Daoy (cell line): Measurements from ENCODE around the gene ZCCHC14. TPM values are rescaled to one million over a fixed set of nuclear protein-coding genes. Genes with fewer than 3 reads are reported as not detected.
"Not testable (repeated sequence)": the region's sequence is repeated elsewhere in the genome, so short reads cannot be mapped to it uniquely, and the experiment has no call there.

Source experiments
- DNase-seq: peaks from one replicate; pipeline ENCODE4 v3.0.0-alpha.2; 2015; ENCODE audit warnings: low read depth
- total RNA-seq: library from RNA; depleted of rRNA; stranded (reverse); fragments of >200 nt; shearing (Covaris generic); gene quantifications from 2 replicates; pipeline ENCODE4 v1.2.3, GENCODE V29; 2014

The ZCCHC14 gene
- total RNA-seq, 1 experiment from 2014 or later, result 4.2 TPM

GRCh38 chr16:87524407-87524806 is 31.6 kb upstream of the ZCCHC14 start:
- no peak for DNase-seq

DNA sequence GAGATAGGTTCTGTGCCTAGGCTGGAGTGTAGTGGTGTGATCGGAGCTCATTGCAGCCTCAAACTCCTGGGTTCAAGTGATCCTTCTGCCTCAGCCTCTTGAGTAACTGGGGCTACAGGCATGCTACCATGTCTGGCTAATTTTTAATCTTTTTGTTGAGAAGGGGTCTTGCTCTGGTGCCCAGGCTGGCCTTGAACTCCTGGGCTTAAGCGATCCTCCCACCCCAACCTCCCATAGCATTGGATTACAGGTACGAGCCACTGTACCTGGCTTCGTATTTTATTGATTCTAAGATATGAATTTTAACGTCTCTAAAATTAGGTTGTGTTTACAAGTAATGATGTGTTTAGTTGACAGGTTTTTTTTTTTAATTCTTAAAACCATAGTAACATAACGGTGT is 30.8 kb upstream of the ZCCHC14 start:
- DNase-seq, result not testable (repeated sequence)

DNA sequence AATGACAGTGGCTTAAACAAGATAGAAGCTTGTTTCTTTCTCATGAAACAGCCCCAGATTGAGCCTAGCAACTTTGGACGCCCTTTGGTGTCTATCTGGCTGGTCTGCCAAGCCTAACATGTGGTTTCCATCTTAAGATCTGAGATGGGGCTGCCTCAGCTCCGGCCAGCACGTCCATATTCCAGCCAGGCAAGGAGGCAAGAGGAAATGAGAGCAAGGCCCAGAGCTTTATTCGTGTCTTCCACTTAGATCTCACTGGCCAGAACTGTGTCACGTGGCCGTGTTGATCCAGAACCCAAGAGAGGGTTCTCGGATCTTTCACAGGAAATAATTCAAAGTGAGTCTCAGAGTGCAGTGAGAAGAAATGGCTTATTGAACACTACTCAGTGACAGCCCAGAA is 28.9 kb upstream of the ZCCHC14 start:
- not testable (repeated sequence) for DNase-seq

DNA sequence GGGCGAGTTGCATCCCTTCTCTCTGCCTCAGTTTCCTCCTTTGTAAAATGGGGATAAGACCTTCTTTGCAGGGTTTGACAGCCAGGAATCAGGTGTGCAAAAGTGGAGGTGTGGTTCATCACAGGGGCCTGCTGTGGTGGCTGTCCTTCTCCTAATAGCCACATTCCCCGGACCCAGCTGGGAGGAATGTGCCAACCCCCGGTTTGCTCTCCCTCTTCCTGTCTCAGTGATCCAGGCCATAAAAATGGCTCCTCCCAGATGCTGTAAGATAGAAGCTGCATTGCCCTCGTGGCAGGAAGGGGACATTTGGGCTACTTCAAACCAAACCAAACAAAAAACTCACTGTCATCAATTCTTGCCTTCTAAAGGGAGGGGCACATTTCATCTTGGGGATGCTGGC is 26.3 kb upstream of the ZCCHC14 start:
- not testable (repeated sequence) for DNase-seq

DNA sequence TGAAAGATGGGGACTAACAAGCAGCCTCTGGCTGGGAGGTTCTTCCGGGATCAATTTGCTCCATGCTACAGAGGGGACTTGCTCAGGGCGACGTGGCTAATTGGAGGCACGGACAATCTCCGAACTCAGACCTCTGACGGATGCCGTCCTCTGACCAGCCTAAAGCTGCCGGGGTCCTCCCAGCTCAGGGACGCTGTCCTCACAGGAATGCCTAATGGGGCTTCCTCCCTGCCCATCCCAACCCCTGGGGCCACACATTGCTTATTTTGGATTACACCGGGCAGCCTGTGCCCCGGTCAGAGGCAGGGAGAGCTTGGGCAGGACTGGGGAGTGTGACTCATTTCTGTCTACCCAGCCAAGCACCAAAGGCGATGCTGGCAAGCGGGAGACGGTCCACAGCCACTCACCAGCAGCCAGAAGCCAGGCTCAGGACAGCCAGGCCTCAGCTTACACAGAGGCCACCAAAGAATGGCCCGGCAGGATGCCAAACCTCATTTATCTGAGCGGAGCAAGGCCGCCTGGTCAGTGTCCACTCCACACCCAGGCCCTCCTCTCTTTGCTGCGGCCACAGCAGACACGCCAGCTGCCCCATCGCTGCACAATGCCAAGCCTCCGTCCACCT is 25.7 kb upstream of the ZCCHC14 start:
- DNase-seq, result peak; percentile 33

DNA sequence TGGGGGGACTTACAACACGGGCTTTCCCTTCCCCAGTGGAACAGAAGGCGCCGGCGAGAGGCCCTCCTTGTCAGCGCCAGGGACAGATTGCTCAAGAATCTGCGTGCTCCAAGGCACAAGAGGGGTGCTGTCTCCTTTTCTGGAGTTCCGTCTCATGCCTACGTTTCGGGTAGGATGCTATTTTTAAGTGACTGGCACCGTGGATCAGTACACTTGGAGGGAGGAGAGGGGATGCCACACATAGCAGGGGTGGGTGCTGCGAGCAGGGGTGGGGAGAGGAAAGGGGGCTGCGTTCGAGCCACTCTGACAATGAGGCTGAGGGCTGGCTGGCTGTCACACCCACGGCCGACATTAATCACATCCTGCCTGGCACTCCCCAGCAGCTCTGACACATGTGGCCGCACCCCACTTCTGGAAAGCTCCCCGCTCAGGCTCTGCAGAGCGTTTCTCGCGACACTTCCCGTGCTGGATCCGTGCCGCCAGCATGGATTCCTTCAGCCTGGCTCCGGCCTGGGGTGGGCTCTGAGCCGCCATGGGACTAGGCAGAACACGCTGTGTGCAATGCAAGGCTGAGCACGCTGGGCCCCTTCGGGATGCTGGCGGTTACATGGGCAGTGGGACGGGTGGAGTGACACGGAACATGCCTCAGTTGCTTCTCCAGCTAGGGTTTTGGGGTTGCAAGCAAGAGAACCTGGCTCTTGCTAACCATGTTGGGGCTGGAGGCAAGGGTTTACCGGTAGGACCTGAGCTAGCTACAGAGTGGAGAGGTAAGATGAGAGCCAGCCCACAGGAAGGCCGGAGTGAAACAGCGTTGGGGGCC is 25.0 kb upstream of the ZCCHC14 start:
- peak; percentile 25 for DNase-seq

DNA sequence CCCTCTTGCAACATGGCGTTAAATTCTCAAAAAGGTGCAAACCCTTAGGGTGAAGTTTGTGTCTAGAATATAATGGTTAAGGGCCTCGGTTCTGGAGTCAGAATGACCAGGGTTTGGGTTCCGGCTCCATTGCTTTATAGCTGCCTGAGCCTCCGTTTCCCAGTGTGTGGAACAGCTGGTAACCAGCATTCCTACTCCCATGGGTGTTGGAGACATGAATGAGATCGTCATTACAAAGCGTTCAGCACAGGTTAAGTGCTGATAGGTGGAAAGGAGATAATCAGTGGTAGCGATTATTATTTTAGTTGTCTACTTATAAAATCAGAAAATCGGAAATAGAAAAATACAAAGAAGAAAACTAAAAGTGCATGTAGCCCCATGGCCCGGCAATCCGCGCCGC is 23.5 kb upstream of the ZCCHC14 start:
- no peak for DNase-seq

GRCh38 chr16:87515475-87516330 is 22.9 kb upstream of the ZCCHC14 start:
- no peak for DNase-seq

DNA sequence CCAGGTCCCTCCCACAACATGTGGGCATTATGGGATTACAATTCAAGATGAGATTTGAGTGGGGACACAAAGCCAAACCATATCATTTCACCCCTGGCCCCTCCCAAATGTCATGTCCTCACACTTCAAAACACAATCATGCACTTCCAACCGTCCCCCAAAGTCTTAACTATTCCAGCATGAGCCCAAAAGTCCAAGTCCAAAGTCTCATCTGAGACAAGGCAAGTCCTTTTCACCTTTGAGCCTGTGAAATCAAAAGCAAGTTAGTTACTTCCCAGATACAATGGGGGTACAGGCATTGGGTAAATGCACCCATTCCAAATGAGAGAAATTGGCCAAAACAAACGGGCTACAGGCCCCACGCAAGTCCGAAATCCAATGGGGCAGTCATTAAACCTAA is 17.0 kb upstream of the ZCCHC14 start:
- DNase-seq, result not testable (repeated sequence)

- DNase-seq, result no peak
These were observed 14.7 kb upstream of the ZCCHC14 start for GRCh38 chr16:87507351-87508069.

GRCh38 chr16:87506423-87507350 is 13.9 kb upstream of the ZCCHC14 start:
- no peak for DNase-seq

DNA sequence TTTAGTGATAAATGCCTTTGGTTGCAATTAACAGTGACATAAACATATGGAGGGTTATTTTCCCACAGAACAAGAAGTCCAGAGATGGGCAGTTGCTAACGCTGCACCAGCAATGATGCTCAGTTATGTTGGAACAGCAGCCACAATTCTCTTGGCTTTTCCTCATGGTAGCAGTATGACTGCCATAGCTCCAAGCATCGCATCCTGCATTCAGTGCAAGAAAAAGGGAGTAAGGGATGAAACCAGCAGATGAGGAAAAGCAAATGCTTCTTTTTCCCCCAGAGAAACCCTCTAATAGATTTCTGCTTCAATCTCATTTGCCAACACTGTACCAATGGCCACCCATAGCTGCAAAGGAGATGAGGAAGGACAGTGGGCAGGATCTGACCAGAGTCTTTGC is 13.0 kb upstream of the ZCCHC14 start:
- no peak for DNase-seq

DNA sequence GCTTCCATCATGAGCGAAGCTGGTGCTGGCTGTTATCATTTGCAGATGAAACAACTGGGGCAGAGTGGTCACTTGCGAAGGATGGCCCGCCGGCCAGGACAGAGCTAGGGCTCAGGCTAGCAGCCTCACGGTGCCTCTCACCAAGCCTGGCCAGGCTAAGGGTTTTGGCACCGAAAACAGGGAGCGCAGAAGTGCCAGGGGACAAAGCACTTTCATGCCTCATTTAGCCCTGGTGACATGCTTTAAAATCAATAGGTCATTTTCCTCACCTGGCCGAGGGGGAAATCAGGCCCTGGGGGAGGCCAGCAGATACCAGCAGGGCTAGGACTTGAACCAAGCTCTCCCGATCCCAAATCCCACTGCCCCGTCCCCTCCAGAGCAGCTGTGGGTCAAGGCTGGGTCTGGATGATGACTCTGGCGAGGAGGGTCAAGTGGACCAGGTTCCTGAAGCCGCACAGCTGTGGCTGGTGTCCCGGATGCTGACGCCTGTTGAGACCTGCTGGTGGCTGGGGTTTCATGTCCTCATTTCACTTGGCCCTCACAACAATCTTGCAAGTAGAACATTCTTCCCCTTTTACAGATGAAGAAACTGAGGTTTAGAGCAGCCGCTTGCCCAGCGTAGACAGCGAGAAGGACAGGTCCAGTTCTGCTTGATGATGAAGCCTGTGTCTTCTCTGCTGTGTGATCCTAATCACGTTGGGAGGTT is 10.6 kb upstream of the ZCCHC14 start:
- DNase-seq, result not testable (repeated sequence)

DNA sequence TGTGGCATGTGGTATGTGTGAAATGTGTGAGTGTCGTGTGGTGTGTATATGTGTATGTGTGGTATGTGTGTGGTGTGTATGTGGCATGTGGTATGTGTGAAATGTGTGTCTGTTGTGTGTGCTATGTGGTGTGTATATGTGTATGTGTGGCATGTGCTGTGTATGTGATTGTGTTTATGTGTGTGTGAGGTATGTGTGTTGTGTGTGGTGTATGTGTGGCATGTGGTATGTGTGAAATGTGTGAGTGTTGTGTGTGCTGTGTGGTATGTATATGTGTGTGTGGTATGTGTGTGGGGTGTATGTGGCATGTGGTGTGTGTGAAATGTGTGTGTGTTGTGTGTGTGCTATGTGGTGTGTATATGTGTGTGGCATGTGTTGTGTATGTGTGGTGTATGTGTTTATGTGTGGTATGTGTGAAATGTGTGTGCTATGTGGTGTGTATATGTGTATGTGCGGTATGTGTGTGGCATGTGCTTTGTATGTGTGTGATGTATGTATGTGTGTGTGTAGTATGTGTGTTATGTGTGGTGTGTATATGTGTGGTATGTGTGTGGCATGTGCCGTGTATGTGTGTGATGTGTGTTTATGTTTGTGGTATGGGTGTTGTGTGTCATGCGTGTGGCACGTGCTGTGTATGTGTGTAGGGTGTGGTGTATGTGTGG is 9.6 kb upstream of the ZCCHC14 start:
- no peak for DNase-seq

DNA sequence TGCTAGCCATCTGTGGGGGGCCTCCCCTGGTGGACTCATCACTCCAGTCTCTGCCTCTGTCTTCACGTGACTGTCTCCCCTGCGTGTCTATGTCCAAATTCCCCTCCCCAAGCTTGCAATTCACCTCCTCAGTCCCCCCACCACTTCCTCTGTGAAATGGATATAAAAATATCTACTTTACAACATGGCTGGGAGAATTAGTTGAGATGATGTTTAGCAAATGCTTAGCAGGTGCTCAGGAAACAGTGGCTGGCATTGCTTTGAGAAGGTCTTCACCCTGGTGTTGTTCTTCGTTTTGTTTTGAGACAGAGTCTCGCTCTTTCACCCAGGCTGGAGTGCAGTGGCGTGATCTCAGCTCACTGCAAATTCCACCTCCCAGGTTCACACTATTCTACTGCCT is 8.3 kb upstream of the ZCCHC14 start:
- DNase-seq, result no peak

- peak; percentile 75 for DNase-seq
These were observed 6.3 kb upstream of the ZCCHC14 start for GRCh38 chr16:87499189-87499486.

GRCh38 chr16:87498324-87499188 is 5.7 kb upstream of the ZCCHC14 start:
- DNase-seq, result no peak

DNA sequence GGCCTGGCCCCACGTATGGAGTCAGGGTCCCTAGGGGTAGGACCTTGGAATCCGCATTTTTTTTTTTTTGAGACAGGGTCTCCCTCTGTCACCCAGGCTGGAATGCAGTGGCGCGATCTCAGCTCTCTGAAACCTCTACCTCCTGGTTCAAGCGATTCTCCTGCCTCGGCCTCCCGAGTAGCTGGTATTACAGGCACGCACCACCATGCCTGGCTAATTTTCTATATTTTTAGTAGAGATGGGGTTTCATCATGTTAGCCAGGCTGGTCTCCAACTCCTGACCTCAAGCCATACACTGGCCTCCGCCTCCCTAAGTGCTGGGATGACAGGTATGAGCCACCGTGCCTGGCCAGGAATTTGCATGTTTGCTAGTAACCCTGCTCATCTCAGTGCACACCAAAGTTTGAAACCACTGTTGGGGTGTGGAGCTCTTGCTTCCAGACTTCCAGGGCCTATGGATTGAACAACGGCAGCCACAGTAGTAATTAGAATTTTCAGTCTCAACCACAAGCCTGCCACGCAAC is 5.0 kb upstream of the ZCCHC14 start:
- DNase-seq, result not testable (repeated sequence)
